Liver (tissue), 9 donors: ENCODE results near the gene RNF141. TPM values are rescaled to one million over a fixed set of nuclear protein-coding genes. Genes with fewer than 3 reads are reported as not detected.

ENCODE experiments used
- DNase-seq: peaks from one replicate; pipeline ENCODE4 v3.0.0-alpha.2; 2017; ENCODE audit warnings: low spot score
- H3K27ac ChIP-seq, 2 donors: one replicate each; pipeline ENCODE4 v1.7.0; 2013; ENCODE audit warnings: inconsistent platforms in 2 of 2, low read length in 2 of 2, control low read depth in 1 of 2, low read depth in 1 of 2, mild to moderate bottlenecking in 1 of 2
- H3K27me3 ChIP-seq, 4 donors: one replicate each; pipeline versions ENCODE4 v1.6.1 to v1.7.0; 2013; ENCODE audit warnings: low read length in 3 of 4, inconsistent platforms in 1 of 4, mild to moderate bottlenecking in 1 of 4, moderate library complexity in 1 of 4; ENCODE audit not compliant: control insufficient read depth in 4 of 4, insufficient read depth in 4 of 4
- H3K36me3 ChIP-seq, 4 donors: one replicate each; pipeline versions ENCODE4 v1.6.1 to v1.7.0; 2013; ENCODE audit warnings: low read length in 3 of 4, mild to moderate bottlenecking in 3 of 4, low read depth in 1 of 4, moderate library complexity in 1 of 4; ENCODE audit not compliant: control insufficient read depth in 4 of 4, insufficient read depth in 3 of 4
- H3K4me1 ChIP-seq, 4 donors: one replicate each; pipeline versions ENCODE4 v1.6.1 to v1.7.0; 2013; ENCODE audit warnings: low read length in 3 of 4, mild to moderate bottlenecking in 3 of 4, moderate library complexity in 1 of 4; ENCODE audit not compliant: control insufficient read depth in 4 of 4, insufficient read depth in 4 of 4
- H3K4me3 ChIP-seq, 3 donors: one replicate each; pipeline versions ENCODE4 v1.6.1 to v1.7.0; 2013; ENCODE audit warnings: low read length in 3 of 3, control low read depth in 1 of 3, low read depth in 1 of 3, mild to moderate bottlenecking in 1 of 3
- H3K9ac ChIP-seq, 2 donors: one replicate each; pipeline ENCODE4 v1.7.0; 2013; ENCODE audit warnings: low read length in 2 of 2, mild to moderate bottlenecking in 2 of 2, moderate library complexity in 2 of 2, control low read depth in 1 of 2, low read depth in 1 of 2
- H3K9me3 ChIP-seq, 4 donors: one replicate each; pipeline versions ENCODE4 v1.6.1 to v1.7.0; 2013; ENCODE audit warnings: low read length in 3 of 4; ENCODE audit not compliant: control insufficient read depth in 4 of 4
- ATF3 ChIP-seq: IDR thresholded peaks from 2 replicates; pipeline ENCODE4 v1.6.1; 2016; ENCODE audit warnings: antibody characterized with exemption
- EGR1 ChIP-seq, 2 donors: IDR thresholded peaks; 2 replicates each; pipeline ENCODE4 v1.6.1; 2016 to 2018; ENCODE audit warnings: antibody characterized with exemption in 2 of 2, low read depth in 2 of 2
- FOXA1 ChIP-seq: IDR thresholded peaks from 2 replicates; pipeline ENCODE4 v1.6.1; 2016; ENCODE audit warnings: antibody characterized with exemption
- FOXA2 ChIP-seq: IDR thresholded peaks from 2 replicates; pipeline ENCODE4 v1.6.1; 2016; ENCODE audit warnings: antibody characterized with exemption
- GABPA ChIP-seq, 2 donors: IDR thresholded peaks in 1 of 2; conservative IDR thresholded peaks in 1 of 2; 2 replicates each; pipeline ENCODE4 v1.6.1; 2016; ENCODE audit warnings: antibody characterized with exemption in 2 of 2, mild to moderate bottlenecking in 1 of 2, moderate library complexity in 1 of 2
- JUND ChIP-seq, 2 donors: IDR thresholded peaks; 2 replicates each; pipeline ENCODE4 v1.6.1; 2016; ENCODE audit warnings: antibody characterized with exemption in 2 of 2
- RAD21 ChIP-seq, 2 donors: IDR thresholded peaks; 2 replicates each; pipeline ENCODE4 v1.6.1; 2016; ENCODE audit warnings: antibody characterized with exemption in 2 of 2, mild to moderate bottlenecking in 2 of 2
- RXRA ChIP-seq, 2 donors: IDR thresholded peaks; 2 replicates each; pipeline ENCODE4 v1.6.1; 2017 to 2018; ENCODE audit warnings: antibody characterized with exemption in 2 of 2, mild to moderate bottlenecking in 1 of 2
- YY1 ChIP-seq: IDR thresholded peaks from 2 replicates; pipeline ENCODE4 v1.6.1; 2016; ENCODE audit warnings: antibody characterized with exemption, mild to moderate bottlenecking
- WGBS: extraction: QIAGEN DNeasy Blood & Tissue Kit; methylation state at CpG from one replicate; pipeline ENCODE4 v1.1.7; 2013; 5-methylcytosine and 5-hydroxymethylcytosine counted together
- polyA plus RNA-seq, 2 donors: library from polyadenylated mRNA; stranded (reverse) in 1 of 2; unstranded in 1 of 2; fragments of 200-250 nt in 1 of 2; fragments of >200 nt in 1 of 2; fragmentation: Nextera tagmentation in 1 of 2; extraction: Ambion mirVana in 1 of 2; gene quantifications; one replicate each; pipeline versions ENCODE4 v1.2.1 to v1.2.3, GENCODE V29; 2013 to 2015
- total RNA-seq, 2 donors: library from RNA; depleted of rRNA; stranded (reverse); fragments of >200 nt; gene quantifications; one replicate each; pipeline ENCODE4 v1.2.3, GENCODE V29; 2014
- TF ChIP-seq, protein P1 (sequence below): fragments of 150-350 bp; IDR thresholded peaks from 2 replicates; pipeline ENCODE4 v1.5.1; 2017; ENCODE audit warnings: improper control_type of control experiment, low read depth, low read length; ENCODE audit not compliant: missing input control
- TF ChIP-seq, protein P2 (sequence below): IDR thresholded peaks from 2 replicates; pipeline ENCODE4 v1.6.1; 2016; ENCODE audit warnings: antibody characterized with exemption, mild to moderate bottlenecking
- donor health status: healthy.
- donor health status: healthy.
- donor health status: healthy.
- donor health status: healthy.
- donor health status: healthy.

The RNF141 gene
- total and polyA plus RNA-seq, 4 donors, result 6.9 to 14.6 (median 13.0) TPM

- TF ChIP-seq, protein P1, sequence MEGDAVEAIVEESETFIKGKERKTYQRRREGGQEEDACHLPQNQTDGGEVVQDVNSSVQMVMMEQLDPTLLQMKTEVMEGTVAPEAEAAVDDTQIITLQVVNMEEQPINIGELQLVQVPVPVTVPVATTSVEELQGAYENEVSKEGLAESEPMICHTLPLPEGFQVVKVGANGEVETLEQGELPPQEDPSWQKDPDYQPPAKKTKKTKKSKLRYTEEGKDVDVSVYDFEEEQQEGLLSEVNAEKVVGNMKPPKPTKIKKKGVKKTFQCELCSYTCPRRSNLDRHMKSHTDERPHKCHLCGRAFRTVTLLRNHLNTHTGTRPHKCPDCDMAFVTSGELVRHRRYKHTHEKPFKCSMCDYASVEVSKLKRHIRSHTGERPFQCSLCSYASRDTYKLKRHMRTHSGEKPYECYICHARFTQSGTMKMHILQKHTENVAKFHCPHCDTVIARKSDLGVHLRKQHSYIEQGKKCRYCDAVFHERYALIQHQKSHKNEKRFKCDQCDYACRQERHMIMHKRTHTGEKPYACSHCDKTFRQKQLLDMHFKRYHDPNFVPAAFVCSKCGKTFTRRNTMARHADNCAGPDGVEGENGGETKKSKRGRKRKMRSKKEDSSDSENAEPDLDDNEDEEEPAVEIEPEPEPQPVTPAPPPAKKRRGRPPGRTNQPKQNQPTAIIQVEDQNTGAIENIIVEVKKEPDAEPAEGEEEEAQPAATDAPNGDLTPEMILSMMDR, result no peak
- TF ChIP-seq GABPA (IDR thresholded peaks at IDR 0.05 in 1 of 2, conservative IDR thresholded peaks at IDR 0.05 in 1 of 2) (no peak), EGR1 (IDR thresholded peaks at IDR 0.05; ENCODE audit: low read depth in 2 of 2) (no peak), FOXA1 (no peak), ATF3 (no peak), YY1 (no peak)
These were observed 55.3 kb downstream of the RNF141 start (continued) for GRCh38 chr11:10485646-10486045.

- Histone ChIP-seq H3K4me1 (no peaks in the 10 kb centered on the region), H3K9ac (no peak overlapping the region), H3K27me3 (no peaks in the 10 kb centered on the region), H3K27ac (no peak overlapping the region), H3K36me3 (peaks cover 0 to 7% (median under 1%) of the 10 kb centered on the region in 4 donors), H3K9me3 (no peaks in the 10 kb centered on the region), H3K4me3 (no peak overlapping the region)
- DNase-seq, result no peak
- 91% methylated on average over 16 of the region's 16 CpGs for WGBS
- no peak for TF ChIP-seq RXRA (IDR thresholded peaks at IDR 0.05)
- TF ChIP-seq JUND (IDR thresholded peaks at IDR 0.05), result no peak
- no peak for TF ChIP-seq FOXA2
- TF ChIP-seq RAD21 (IDR thresholded peaks at IDR 0.05), result no peak
- no peak for TF ChIP-seq EGR1 (IDR thresholded peaks at IDR 0.05; ENCODE audit: low read depth in 2 of 2)
- no peak for TF ChIP-seq ATF3
These were observed 56.4 kb downstream of the RNF141 start for GRCh38 chr11:10484461-10485180.

DNA sequence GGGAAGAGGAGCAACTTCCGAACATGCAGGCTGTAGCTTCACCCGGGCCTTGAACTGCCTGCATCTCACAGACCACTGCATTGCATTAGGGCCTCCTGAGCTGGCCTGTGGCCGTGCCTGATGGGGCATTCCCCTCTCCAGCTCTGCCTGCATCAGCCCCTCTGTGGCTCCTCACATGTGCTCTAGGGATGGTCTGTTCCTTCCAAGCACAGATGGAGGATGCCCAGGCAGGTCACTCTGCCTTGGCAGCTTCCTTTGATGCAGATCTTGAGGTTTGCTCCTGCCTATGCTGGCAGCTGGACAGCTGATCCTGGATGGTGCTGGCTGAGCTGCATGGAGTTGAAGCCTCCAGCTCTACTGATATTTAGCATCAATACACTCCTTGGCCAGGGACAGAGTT is 57.4 kb downstream of the RNF141 start:
- TF ChIP-seq, protein P2, sequence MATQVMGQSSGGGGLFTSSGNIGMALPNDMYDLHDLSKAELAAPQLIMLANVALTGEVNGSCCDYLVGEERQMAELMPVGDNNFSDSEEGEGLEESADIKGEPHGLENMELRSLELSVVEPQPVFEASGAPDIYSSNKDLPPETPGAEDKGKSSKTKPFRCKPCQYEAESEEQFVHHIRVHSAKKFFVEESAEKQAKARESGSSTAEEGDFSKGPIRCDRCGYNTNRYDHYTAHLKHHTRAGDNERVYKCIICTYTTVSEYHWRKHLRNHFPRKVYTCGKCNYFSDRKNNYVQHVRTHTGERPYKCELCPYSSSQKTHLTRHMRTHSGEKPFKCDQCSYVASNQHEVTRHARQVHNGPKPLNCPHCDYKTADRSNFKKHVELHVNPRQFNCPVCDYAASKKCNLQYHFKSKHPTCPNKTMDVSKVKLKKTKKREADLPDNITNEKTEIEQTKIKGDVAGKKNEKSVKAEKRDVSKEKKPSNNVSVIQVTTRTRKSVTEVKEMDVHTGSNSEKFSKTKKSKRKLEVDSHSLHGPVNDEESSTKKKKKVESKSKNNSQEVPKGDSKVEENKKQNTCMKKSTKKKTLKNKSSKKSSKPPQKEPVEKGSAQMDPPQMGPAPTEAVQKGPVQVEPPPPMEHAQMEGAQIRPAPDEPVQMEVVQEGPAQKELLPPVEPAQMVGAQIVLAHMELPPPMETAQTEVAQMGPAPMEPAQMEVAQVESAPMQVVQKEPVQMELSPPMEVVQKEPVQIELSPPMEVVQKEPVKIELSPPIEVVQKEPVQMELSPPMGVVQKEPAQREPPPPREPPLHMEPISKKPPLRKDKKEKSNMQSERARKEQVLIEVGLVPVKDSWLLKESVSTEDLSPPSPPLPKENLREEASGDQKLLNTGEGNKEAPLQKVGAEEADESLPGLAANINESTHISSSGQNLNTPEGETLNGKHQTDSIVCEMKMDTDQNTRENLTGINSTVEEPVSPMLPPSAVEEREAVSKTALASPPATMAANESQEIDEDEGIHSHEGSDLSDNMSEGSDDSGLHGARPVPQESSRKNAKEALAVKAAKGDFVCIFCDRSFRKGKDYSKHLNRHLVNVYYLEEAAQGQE, result no peak
- no peak for TF ChIP-seq FOXA2
- Histone ChIP-seq H3K9ac (no peak overlapping the region), H3K36me3 (peaks cover 0 to 7% (median under 1%) of the 10 kb centered on the region in 4 donors), H3K4me1 (no peaks in the 10 kb centered on the region), H3K27ac (no peak overlapping the region), H3K9me3 (no peaks in the 10 kb centered on the region), H3K4me3 (no peak overlapping the region), H3K27me3 (no peaks in the 10 kb centered on the region)
- DNase-seq, result no peak
- 80% methylated on average over 3 of the region's 3 CpGs for WGBS
